Loucy (cell line): ENCODE measurements around the gene SLAMF8.

Experiments used
- EZH2phosphoT487 ChIP-seq: fragments of 200-600 bp; IDR thresholded peaks from 2 replicates; pipeline ENCODE4 v1.6.1; 2018; ENCODE audit warnings: antibody characterized with exemption, mild to moderate bottlenecking, moderate library complexity, borderline replicate concordance
- TF ChIP-seq, protein P1 (sequence below): fragments of 200-600 bp; sonication (generic); conservative IDR thresholded peaks from 2 replicates; pipeline ENCODE4 v1.5.1; 2014; ENCODE audit warnings: mild to moderate bottlenecking, antibody characterized with exemption, low read length

DNA sequence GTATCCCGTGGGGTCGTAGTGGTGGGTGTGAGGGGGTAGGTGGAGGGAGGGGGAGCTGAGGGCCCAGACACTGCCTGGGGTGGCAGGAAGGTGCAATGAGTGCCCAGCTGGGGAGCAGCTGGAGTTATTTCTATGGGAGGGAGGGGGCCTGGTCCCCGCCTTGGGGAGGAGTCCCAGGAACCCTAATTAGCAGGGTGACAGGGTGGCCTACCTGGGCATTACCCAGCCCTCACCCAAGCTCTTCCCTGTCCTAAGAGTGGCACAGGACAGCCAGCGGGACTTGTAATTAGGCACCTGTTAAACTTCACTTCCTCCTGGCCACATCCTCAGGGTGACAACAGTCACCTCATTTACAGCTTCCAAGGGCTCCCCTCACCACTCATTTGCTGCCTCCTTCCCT lies 35.9 kb downstream of the SLAMF8 start, which contains the start of gene VSIG8:
- TF ChIP-seq, protein P1, sequence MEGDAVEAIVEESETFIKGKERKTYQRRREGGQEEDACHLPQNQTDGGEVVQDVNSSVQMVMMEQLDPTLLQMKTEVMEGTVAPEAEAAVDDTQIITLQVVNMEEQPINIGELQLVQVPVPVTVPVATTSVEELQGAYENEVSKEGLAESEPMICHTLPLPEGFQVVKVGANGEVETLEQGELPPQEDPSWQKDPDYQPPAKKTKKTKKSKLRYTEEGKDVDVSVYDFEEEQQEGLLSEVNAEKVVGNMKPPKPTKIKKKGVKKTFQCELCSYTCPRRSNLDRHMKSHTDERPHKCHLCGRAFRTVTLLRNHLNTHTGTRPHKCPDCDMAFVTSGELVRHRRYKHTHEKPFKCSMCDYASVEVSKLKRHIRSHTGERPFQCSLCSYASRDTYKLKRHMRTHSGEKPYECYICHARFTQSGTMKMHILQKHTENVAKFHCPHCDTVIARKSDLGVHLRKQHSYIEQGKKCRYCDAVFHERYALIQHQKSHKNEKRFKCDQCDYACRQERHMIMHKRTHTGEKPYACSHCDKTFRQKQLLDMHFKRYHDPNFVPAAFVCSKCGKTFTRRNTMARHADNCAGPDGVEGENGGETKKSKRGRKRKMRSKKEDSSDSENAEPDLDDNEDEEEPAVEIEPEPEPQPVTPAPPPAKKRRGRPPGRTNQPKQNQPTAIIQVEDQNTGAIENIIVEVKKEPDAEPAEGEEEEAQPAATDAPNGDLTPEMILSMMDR = no peak
- no peak for TF ChIP-seq EZH2phosphoT487
